GM18507 (cell line): ENCODE data around the gene OR7C1.
"Not testable (repeated sequence)": the region's sequence is repeated elsewhere in the genome, so short reads cannot be mapped to it uniquely, and the experiment has no call there.

Source experiments
- DNase-seq: peaks from one replicate; pipeline ENCODE4 v3.0.0; 2011; ENCODE audit warnings: low read depth; ENCODE audit not compliant: insufficient read length; ENCODE audit errors: extremely low spot score
- FAIRE-seq: peaks from 2 replicates; lab custom pipeline; 2011; peaks lifted over from hg19 to GRCh38; lab: Jason Lieb, UNC

The OR7C1 gene

GRCh38 chr19:14835011-14835410 is at the start of gene OR7C1, which contains the start of gene OR7A5:
TSS of gene OR7C1 (minus strand) at chr19:14835185. CDS start at chr19:14800136, 35,049 bp downstream.
TSS of gene OR7A5 (minus strand) at chr19:14835185. CDS start at chr19:14828241, 6,944 bp downstream.
- no peak for FAIRE-seq
- DNase-seq = no peak

GRCh38 chr19:14871619-14872230 is 36.7 kb upstream of the OR7C1 start:
- no peak for FAIRE-seq
- DNase-seq = no peak

- FAIRE-seq = no peak
- no peak for DNase-seq
Observed at GRCh38 chr19:14868497-14868896, 33.5 kb upstream of the OR7C1 start.

GRCh38 chr19:14848822-14849221 is 13.8 kb upstream of the OR7C1 start, which contains the start of gene OR7A10:
TSS of gene OR7A10 (minus strand) at chr19:14848922. CDS start at chr19:14841877, 7,045 bp downstream.
- no peak for FAIRE-seq
- DNase-seq = no peak

- FAIRE-seq = no peak
- DNase-seq = no peak
Observed at GRCh38 chr19:14843578-14843977, 8.6 kb upstream of the OR7C1 start.

GRCh38 chr19:14843169-14843568 is 8.2 kb upstream of the OR7C1 start:
- FAIRE-seq = no peak
- no peak for DNase-seq

GRCh38 chr19:14840206-14840605 is 5.2 kb upstream of the OR7C1 start:
- DNase-seq (no peak), FAIRE-seq (no peak)

GRCh38 chr19:14837391-14837790 is 2.4 kb upstream of the OR7C1 start:
- DNase-seq (no peak), FAIRE-seq (no peak)

GRCh38 chr19:14830702-14831101 is 4.3 kb downstream of the OR7C1 start:
- DNase-seq = no peak
- no peak for FAIRE-seq

GRCh38 chr19:14826006-14826405 is 9.0 kb downstream of the OR7C1 start:
- no peak for FAIRE-seq
- DNase-seq = no peak

GRCh38 chr19:14821937-14822336 is 13.0 kb downstream of the OR7C1 start:
- FAIRE-seq = no peak
- DNase-seq = no peak

GRCh38 chr19:14818588-14818987 is 16.4 kb downstream of the OR7C1 start:
- DNase-seq (no peak), FAIRE-seq (no peak)

- DNase-seq = no peak
- FAIRE-seq = no peak
Observed at GRCh38 chr19:14817052-14817451, 17.9 kb downstream of the OR7C1 start.

GRCh38 chr19:14814982-14815652 is 19.9 kb downstream of the OR7C1 start:
- FAIRE-seq (no peak), DNase-seq (no peak)

- DNase-seq (no peak), FAIRE-seq (no peak)
Observed at GRCh38 chr19:14809272-14810057, 25.5 kb downstream of the OR7C1 start.

GRCh38 chr19:14804765-14805164 is 30.2 kb downstream of the OR7C1 start:
- DNase-seq (no peak), FAIRE-seq (no peak)

GRCh38 chr19:14798760-14799159 is 36.2 kb downstream of the OR7C1 start:
- DNase-seq (no peak), FAIRE-seq (no peak)

- no peak for DNase-seq
- FAIRE-seq = no peak
Observed at GRCh38 chr19:14796021-14796420, 39.0 kb downstream of the OR7C1 start.

GRCh38 chr19:14795078-14795721 is 39.8 kb downstream of the OR7C1 start:
- FAIRE-seq (no peak), DNase-seq (no peak)

GRCh38 chr19:14792250-14792649 is 42.7 kb downstream of the OR7C1 start:
- not testable (repeated sequence) for DNase-seq, FAIRE-seq
